Panc1 (cell line): ENCODE measurements around the gene SLC25A22. TPM values are rescaled to one million over a fixed set of nuclear protein-coding genes. Genes with fewer than 3 reads are reported as not detected.
A peak's percentile ranks its signal among the peaks of the same experiment; 100 is the strongest.

ENCODE experiments used
- ATAC-seq: fragments of 200-7000 bp; cut with Tn5 transposase; 2 replicates; pipeline ENCODE4 v1.9.1; 2020; ENCODE audit warnings: mild to moderate bottlenecking, moderate library complexity
- BruUV-seq: library from RNA; stranded (reverse); fragments of 400-500 nt; replicated peaks from 2 replicates; lab custom pipeline; 2021; lab: Mats Ljungman, UMichigan
- CTCF ChIA-PET: fragments of 300-600 bp; sonication (Branson Sonifier 250); formaldehyde crosslinking; loops from one replicate; lab custom pipeline; 2022; ENCODE audit warnings: antibody characterized with exemption; lab: Charles Lee
- POLR2A ChIA-PET: fragments of 300-600 bp; sonication (Branson Sonifier 250); formaldehyde crosslinking; loops from one replicate; lab custom pipeline; 2022; ENCODE audit warnings: antibody characterized with exemption; lab: Charles Lee
- DNase-seq: peaks from one replicate; pipeline ENCODE4 v3.0.0-alpha.2; 2010; ENCODE audit warnings: low read depth, low spot score
- H3K27ac ChIP-seq: 2 replicates; pipeline ENCODE4 v1.5.1; 2011; ENCODE audit warnings: mild to moderate bottlenecking, low read length, inconsistent platforms
- H3K27me3 ChIP-seq: fragments of 200-500 bp; sonication (Bioruptor generic); 2 replicates; pipeline ENCODE4 v1.6.0; 2014; ENCODE audit warnings: low read length, inconsistent platforms; ENCODE audit not compliant: control insufficient read depth, insufficient read depth
- H3K36me3 ChIP-seq: fragments of 200-500 bp; sonication (Bioruptor generic); 2 replicates; pipeline ENCODE4 v1.5.1; 2014; ENCODE audit warnings: inconsistent platforms, mild to moderate bottlenecking, low read length, moderate library complexity; ENCODE audit not compliant: control insufficient read depth, insufficient read depth
- H3K4me1 ChIP-seq: 2 replicates; pipeline ENCODE4 v1.5.1; 2011; ENCODE audit warnings: inconsistent platforms, mild to moderate bottlenecking, low read length, moderate library complexity; ENCODE audit not compliant: control insufficient read depth, insufficient read depth
- H3K4me3 ChIP-seq, 2 experiments: 2 replicates each; pipeline ENCODE4 v1.5.1; 2011 to 2012; ENCODE audit warnings: low read depth in 2 of 2, low read length in 2 of 2, mild to moderate bottlenecking in 2 of 2, inconsistent platforms in 1 of 2, moderate library complexity in 1 of 2
- H3K9me3 ChIP-seq: fragments of 200-500 bp; sonication (Bioruptor generic); 2 replicates; pipeline ENCODE4 v1.5.1; 2014; ENCODE audit warnings: low read depth, mild to moderate bottlenecking, inconsistent platforms, low read length, moderate library complexity; ENCODE audit not compliant: control insufficient read depth, insufficient read depth
- POLR2AphosphoS5 ChIP-seq: IDR thresholded peaks from 2 replicates; pipeline ENCODE4 v1.6.1; 2012; ENCODE audit warnings: mild to moderate bottlenecking, low read depth, low read length, moderate library complexity
- SIN3A ChIP-seq: IDR thresholded peaks from 2 replicates; pipeline ENCODE4 v1.6.1; 2012; ENCODE audit warnings: low read depth, mild to moderate bottlenecking, low read length, moderate library complexity, borderline replicate concordance; ENCODE audit not compliant: insufficient read depth
- TCF7L2 ChIP-seq: IDR thresholded peaks from 2 replicates; pipeline ENCODE4 v1.6.1; 2011; ENCODE audit warnings: mild to moderate bottlenecking, low read depth, low read length, inconsistent platforms
- in situ Hi-C: cut with HindIII; loops from 2 replicates; pipeline ENCODE4 v1.10.0; 2016; ENCODE audit warnings: low sequenced_read_pairs, low pct_unique_long_range_greater_than_20kb
- intact Hi-C: fragments of 100-400 bp; cut with micrococcal nuclease; formaldehyde crosslinking; loops from one replicate; pipeline ENCODE4 v1.10.0; 2022; ENCODE audit not compliant: unreplicated experiment
- total RNA-seq: library from RNA; stranded (reverse); gene quantifications from one replicate; pipeline ENCODE4 v1.2.1, GENCODE V29; 2021; ENCODE audit not compliant: unreplicated experiment
- TF ChIP-seq, protein P1 (sequence below): fragments of 450-650 bp; IDR thresholded peaks from 2 replicates; pipeline ENCODE4 v1.5.1; 2017; ENCODE audit warnings: mild to moderate bottlenecking
- TF ChIP-seq, protein P2 (sequence below), 2 experiments: IDR thresholded peaks; 2 replicates each; pipeline ENCODE4 v1.6.1; 2011 to 2012; ENCODE audit warnings: low read depth in 2 of 2, control low read depth in 1 of 2, low read length in 1 of 2, mild to moderate bottlenecking in 1 of 2, moderate library complexity in 1 of 2; ENCODE audit not compliant: insufficient read depth in 1 of 2

Gene SLC25A22
- total RNA-seq, 1 experiment from 2014 or later = 119 TPM

- peaks cover 20% of the 10 kb centered on the region for H3K4me1 ChIP-seq
- peak overlapping the region; percentile 88 for H3K27ac ChIP-seq
- H3K36me3 ChIP-seq = no peaks in the 10 kb centered on the region
- no TSS peak for BruUV-seq
- CTCF ChIA-PET = interaction anchor here (0.7 kb wide), 2 partner anchors 10 to 28 kb away, joined by 3 to 4 read pairs; no protein-coding TSS in a partner anchor
- TF ChIP-seq POLR2AphosphoS5 = no peak
- TF ChIP-seq, protein P1, sequence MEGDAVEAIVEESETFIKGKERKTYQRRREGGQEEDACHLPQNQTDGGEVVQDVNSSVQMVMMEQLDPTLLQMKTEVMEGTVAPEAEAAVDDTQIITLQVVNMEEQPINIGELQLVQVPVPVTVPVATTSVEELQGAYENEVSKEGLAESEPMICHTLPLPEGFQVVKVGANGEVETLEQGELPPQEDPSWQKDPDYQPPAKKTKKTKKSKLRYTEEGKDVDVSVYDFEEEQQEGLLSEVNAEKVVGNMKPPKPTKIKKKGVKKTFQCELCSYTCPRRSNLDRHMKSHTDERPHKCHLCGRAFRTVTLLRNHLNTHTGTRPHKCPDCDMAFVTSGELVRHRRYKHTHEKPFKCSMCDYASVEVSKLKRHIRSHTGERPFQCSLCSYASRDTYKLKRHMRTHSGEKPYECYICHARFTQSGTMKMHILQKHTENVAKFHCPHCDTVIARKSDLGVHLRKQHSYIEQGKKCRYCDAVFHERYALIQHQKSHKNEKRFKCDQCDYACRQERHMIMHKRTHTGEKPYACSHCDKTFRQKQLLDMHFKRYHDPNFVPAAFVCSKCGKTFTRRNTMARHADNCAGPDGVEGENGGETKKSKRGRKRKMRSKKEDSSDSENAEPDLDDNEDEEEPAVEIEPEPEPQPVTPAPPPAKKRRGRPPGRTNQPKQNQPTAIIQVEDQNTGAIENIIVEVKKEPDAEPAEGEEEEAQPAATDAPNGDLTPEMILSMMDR = no peak
- TF ChIP-seq TCF7L2 = no peak
- TF ChIP-seq, protein P2, sequence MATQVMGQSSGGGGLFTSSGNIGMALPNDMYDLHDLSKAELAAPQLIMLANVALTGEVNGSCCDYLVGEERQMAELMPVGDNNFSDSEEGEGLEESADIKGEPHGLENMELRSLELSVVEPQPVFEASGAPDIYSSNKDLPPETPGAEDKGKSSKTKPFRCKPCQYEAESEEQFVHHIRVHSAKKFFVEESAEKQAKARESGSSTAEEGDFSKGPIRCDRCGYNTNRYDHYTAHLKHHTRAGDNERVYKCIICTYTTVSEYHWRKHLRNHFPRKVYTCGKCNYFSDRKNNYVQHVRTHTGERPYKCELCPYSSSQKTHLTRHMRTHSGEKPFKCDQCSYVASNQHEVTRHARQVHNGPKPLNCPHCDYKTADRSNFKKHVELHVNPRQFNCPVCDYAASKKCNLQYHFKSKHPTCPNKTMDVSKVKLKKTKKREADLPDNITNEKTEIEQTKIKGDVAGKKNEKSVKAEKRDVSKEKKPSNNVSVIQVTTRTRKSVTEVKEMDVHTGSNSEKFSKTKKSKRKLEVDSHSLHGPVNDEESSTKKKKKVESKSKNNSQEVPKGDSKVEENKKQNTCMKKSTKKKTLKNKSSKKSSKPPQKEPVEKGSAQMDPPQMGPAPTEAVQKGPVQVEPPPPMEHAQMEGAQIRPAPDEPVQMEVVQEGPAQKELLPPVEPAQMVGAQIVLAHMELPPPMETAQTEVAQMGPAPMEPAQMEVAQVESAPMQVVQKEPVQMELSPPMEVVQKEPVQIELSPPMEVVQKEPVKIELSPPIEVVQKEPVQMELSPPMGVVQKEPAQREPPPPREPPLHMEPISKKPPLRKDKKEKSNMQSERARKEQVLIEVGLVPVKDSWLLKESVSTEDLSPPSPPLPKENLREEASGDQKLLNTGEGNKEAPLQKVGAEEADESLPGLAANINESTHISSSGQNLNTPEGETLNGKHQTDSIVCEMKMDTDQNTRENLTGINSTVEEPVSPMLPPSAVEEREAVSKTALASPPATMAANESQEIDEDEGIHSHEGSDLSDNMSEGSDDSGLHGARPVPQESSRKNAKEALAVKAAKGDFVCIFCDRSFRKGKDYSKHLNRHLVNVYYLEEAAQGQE (IDR thresholded peaks at IDR 0.05; ENCODE audit: insufficient read depth in 1 of 2, low read depth in 2 of 2, low read length in 1 of 2) = no peak
- TF ChIP-seq SIN3A = no peak
- intact Hi-C loops (no loop called here), in situ Hi-C loops (no loop called here)
- POLR2A ChIA-PET = no interaction called here
- ATAC-seq (peak; percentile 70), DNase-seq (no peak)
- H3K27me3 ChIP-seq = no peaks in the 10 kb centered on the region
- H3K4me3 ChIP-seq = peak overlapping the region; percentile 83 to 87
- no peaks in the 10 kb centered on the region for H3K9me3 ChIP-seq
Measured at GRCh38 chr11:746289-747157, 51.6 kb downstream of the SLC25A22 start.

DNA sequence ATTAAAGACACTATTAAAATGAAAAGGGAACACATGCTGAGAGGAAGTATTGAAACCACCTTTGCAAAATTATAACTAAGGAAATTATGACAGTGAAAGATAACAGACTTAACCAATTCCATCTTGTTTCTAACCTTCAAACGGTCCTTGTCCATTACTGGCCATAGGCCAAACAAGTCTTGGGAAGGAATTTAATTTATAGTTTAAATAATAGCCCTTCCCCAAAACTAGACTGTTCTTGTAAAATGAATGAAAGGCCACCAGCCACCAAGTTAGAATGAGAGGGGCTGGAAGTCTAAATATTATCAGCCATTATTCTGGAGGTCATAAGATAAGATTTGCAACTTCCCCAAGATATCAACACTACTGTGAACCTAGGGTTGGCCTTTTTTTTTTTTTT, 52.7 kb downstream of the SLC25A22 start:
- DNase-seq (no peak), ATAC-seq (no peak)
- in situ Hi-C loops (no loop called here), intact Hi-C loops (no loop called here)
- BruUV-seq = TSS peak; percentile 74
- ChIA-PET POLR2A (interaction anchor here (0.6 kb wide), 1 partner anchor 169 kb away, joined by 5 read pairs; the partner anchor contains the start of gene PHRF1), CTCF (interaction anchor here (0.7 kb wide), 4 partner anchors 17 to 29 kb away, joined by 3 to 6 read pairs (median 4); no protein-coding TSS in a partner anchor)
- Histone ChIP-seq H3K4me1 (peaks cover 20% of the 10 kb centered on the region), H3K27me3 (no peaks in the 10 kb centered on the region), H3K9me3 (no peaks in the 10 kb centered on the region), H3K27ac (no peak overlapping the region), H3K36me3 (no peaks in the 10 kb centered on the region), H3K4me3 (no peak overlapping the region)
- TF ChIP-seq SIN3A = no peak
- TF ChIP-seq, protein P1 = no peak
- no peak for TF ChIP-seq TCF7L2
- TF ChIP-seq, protein P2 (IDR thresholded peaks at IDR 0.05; ENCODE audit: insufficient read depth in 1 of 2, low read depth in 2 of 2, low read length in 1 of 2) = no peak
- TF ChIP-seq POLR2AphosphoS5 = no peak
